ENCODE data around the gene MORC2. TPM values are rescaled to one million over a fixed set of nuclear protein-coding genes. Genes with fewer than 3 reads are reported as not detected.

Gene MORC2
- total and polyA plus RNA-seq, 2 of the 13 experiments (the other 11 are each of a cell fraction or from before 2014, with no cell fraction given) = 11.9 to 18.3 TPM

DNA sequence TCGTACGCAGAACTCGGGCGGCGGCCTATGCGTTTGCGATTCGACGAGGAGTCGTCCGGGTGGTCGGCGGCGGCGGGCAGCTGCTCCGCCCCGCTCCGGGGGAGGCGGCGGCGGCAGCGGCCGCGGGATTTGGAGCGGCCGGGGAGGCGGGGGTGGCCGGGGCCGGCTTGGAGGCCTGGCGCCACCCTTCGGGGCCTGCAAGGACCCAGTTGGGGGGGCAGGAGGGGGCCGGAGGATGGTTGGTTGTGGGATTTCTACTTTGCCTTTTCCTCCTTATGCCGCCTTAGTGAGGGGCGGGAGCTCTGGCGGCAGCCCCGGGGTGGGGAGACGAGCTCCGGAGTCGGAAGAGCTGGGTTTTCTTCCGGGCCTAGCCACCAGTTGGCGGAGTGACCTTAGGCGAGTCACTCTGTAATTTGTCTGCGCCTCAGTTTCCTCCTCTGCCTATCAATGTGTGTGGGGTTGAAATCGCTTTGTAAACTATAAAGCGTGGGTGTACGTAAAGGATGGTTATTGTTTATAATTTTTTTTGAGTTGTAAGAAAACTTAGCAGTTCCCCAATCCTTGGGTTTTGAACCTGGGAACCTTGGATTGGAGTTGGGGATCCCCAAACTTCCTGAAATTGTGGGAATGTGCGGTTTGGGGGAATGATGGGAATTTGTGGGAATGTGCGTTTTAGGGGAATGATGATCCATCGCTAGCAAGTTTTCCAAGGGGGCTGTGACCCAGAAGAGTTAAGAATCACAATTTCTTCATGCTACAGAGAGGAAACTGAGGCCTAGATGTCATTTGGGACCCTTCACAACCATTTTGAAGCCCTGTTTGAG lies 1.2 kb upstream of the MORC2 start (continued):
- TF ChIP-seq ZEB1 (IDR thresholded peaks at IDR 0.05; ENCODE audit: insufficient replicate concordance, low read depth) (no peak), HDAC2 (CRISPR knock-in tag; IDR thresholded peaks at IDR 0.05) (0 out of 2 replicates have a peak, but pooled peaks have one; percentile 9), ZNF101 (CRISPR knock-in tag; IDR thresholded peaks at IDR 0.05; ENCODE audit: borderline replicate concordance, low read depth) (no peak), MAFF (IDR thresholded peaks at IDR 0.05; ENCODE audit: low read depth, low read length) (no peak), KDM5A (IDR thresholded peaks at IDR 0.05; ENCODE audit: borderline replicate concordance, low read length) (peak; percentile 77), SSRP1 (CRISPR knock-in tag; IDR thresholded peaks at IDR 0.05) (no peak), HES4 (CRISPR knock-in tag; IDR thresholded peaks at IDR 0.05; ENCODE audit: borderline replicate concordance) (0 out of 2 replicates have a peak, but pooled peaks have one; percentile 12), HMGXB3 (CRISPR knock-in tag; IDR thresholded peaks at IDR 0.05; ENCODE audit: borderline replicate concordance) (no peak), ZNF256 (CRISPR knock-in tag; conservative IDR thresholded peaks at IDR 0.05) (no peak), ZNF180 (CRISPR knock-in tag; IDR thresholded peaks at IDR 0.05; ENCODE audit: borderline replicate concordance, low read depth) (no peak), ETV5 (CRISPR knock-in tag; IDR thresholded peaks at IDR 0.05; ENCODE audit: borderline replicate concordance) (peak; percentile 22; the same call in 1 of the 2 replicates), ZNF776 (CRISPR knock-in tag; IDR thresholded peaks at IDR 0.05) (0 out of 2 replicates have a peak, but pooled peaks have one; percentile 10)
- TF ChIP-seq, protein P1, sequence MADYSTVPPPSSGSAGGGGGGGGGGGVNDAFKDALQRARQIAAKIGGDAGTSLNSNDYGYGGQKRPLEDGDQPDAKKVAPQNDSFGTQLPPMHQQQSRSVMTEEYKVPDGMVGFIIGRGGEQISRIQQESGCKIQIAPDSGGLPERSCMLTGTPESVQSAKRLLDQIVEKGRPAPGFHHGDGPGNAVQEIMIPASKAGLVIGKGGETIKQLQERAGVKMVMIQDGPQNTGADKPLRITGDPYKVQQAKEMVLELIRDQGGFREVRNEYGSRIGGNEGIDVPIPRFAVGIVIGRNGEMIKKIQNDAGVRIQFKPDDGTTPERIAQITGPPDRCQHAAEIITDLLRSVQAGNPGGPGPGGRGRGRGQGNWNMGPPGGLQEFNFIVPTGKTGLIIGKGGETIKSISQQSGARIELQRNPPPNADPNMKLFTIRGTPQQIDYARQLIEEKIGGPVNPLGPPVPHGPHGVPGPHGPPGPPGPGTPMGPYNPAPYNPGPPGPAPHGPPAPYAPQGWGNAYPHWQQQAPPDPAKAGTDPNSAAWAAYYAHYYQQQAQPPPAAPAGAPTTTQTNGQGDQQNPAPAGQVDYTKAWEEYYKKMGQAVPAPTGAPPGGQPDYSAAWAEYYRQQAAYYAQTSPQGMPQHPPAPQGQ (CRISPR knock-in tag; IDR thresholded peaks at IDR 0.05; ENCODE audit: borderline replicate concordance) = no peak
- TF ChIP-seq, protein P2, sequence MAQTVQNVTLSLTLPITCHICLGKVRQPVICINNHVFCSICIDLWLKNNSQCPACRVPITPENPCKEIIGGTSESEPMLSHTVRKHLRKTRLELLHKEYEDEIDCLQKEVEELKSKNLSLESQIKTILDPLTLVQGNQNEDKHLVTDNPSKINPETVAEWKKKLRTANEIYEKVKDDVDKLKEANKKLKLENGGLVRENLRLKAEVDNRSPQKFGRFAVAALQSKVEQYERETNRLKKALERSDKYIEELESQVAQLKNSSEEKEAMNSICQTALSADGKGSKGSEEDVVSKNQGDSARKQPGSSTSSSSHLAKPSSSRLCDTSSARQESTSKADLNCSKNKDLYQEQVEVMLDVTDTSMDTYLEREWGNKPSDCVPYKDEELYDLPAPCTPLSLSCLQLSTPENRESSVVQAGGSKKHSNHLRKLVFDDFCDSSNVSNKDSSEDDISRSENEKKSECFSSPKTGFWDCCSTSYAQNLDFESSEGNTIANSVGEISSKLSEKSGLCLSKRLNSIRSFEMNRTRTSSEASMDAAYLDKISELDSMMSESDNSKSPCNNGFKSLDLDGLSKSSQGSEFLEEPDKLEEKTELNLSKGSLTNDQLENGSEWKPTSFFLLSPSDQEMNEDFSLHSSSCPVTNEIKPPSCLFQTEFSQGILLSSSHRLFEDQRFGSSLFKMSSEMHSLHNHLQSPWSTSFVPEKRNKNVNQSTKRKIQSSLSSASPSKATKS (CRISPR knock-in tag; IDR thresholded peaks at IDR 0.05) = no peak

All from HepG2 (cell line).